Brain microvascular endothelial cell (primary cell): ENCODE measurements around the gene HM13.
A peak's percentile ranks its signal among the peaks of the same experiment; 100 is the strongest.
"Not testable (repeated sequence)": the region's sequence is repeated elsewhere in the genome, so short reads cannot be mapped to it uniquely, and the experiment has no call there.

Experiments
- DNase-seq: peaks from one replicate; pipeline ENCODE4 v3.0.0-alpha.2; 2020
- H3K27ac ChIP-seq: fragments of 250-450 bp; sonication (Bioruptor Pico); 2 replicates; pipeline ENCODE4 v1.5.1; 2020; ENCODE audit warnings: mild to moderate bottlenecking, moderate library complexity
- H3K27me3 ChIP-seq: fragments of 250-450 bp; sonication (Bioruptor Pico); replicated peaks from 2 replicates; pipeline ENCODE4 v1.5.1; 2020; ENCODE audit warnings: mild to moderate bottlenecking
- H3K36me3 ChIP-seq: fragments of 250-450 bp; sonication (Bioruptor Pico); replicated peaks from 2 replicates; pipeline ENCODE4 v1.5.1; 2020; ENCODE audit warnings: mild to moderate bottlenecking
- H3K4me3 ChIP-seq: 2 replicates; pipeline ENCODE4 v1.5.1; 2011; ENCODE audit warnings: low read depth, mild to moderate bottlenecking, control low read depth, low read length, moderate library complexity
- in situ Hi-C: cut with HindIII; loops from 2 replicates; pipeline ENCODE4 v1.10.0; 2017; ENCODE audit warnings: low sequenced_read_pairs, low pct_ligation_motif_present
- TF ChIP-seq, protein P1 (sequence below): IDR thresholded peaks from 2 replicates; pipeline ENCODE4 v1.5.1; 2011; ENCODE audit warnings: low read depth, mild to moderate bottlenecking, moderate library complexity, low read length, control low read depth, inconsistent platforms; ENCODE audit errors: missing control alignments

The HM13 gene, protein sequence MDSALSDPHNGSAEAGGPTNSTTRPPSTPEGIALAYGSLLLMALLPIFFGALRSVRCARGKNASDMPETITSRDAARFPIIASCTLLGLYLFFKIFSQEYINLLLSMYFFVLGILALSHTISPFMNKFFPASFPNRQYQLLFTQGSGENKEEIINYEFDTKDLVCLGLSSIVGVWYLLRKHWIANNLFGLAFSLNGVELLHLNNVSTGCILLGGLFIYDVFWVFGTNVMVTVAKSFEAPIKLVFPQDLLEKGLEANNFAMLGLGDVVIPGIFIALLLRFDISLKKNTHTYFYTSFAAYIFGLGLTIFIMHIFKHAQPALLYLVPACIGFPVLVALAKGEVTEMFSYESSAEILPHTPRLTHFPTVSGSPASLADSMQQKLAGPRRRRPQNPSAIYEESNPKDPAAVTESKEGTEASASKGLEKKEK

DNA sequence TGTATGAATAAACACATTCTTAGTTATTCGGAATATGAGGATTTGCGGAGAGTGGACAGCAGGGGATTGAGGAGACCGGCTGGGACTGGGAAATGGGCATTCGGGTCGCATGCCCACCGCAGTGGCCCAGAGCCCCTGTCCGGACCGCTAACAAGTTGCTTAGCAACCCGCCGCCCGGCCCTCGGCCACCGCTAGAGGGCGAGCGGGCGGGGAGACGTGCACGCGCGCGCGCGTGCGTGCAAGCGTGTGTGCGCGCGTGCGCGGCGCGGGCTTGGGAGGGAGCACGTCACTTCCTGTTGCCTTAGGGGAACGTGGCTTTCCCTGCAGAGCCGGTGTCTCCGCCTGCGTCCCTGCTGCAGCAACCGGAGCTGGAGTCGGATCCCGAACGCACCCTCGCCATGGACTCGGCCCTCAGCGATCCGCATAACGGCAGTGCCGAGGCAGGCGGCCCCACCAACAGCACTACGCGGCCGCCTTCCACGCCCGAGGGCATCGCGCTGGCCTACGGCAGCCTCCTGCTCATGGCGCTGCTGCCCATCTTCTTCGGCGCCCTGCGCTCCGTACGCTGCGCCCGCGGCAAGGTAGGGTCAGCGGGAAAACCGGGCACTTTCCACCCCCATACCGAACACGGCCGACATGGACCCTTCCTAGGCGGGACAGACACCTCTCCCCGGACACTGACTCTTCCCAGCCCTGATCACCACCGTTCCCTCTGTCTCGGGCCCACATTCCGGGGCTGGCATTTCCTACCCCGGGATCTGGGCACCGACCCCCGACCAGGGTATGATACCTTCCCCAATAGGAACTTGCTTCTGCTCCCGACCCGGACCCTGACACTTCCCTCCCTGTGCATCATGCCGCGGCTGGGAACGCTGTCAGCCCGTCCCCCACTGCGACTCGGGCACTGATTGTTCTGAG lies at the start of gene HM13:
HM13 (plus strand) TSS at position 289 of the 918 bp plus-strand sequence; CDS start at position 399, 110 bp downstream.
- Histone ChIP-seq H3K4me3 (peak within 1 kb of the TSS; percentile 100), H3K27me3 (no peaks in the 10 kb centered on the region), H3K36me3 (peaks cover 5% of the 10 kb centered on the region), H3K27ac (peak within 1 kb of the TSS; percentile 66)
- TF ChIP-seq, protein P1, sequence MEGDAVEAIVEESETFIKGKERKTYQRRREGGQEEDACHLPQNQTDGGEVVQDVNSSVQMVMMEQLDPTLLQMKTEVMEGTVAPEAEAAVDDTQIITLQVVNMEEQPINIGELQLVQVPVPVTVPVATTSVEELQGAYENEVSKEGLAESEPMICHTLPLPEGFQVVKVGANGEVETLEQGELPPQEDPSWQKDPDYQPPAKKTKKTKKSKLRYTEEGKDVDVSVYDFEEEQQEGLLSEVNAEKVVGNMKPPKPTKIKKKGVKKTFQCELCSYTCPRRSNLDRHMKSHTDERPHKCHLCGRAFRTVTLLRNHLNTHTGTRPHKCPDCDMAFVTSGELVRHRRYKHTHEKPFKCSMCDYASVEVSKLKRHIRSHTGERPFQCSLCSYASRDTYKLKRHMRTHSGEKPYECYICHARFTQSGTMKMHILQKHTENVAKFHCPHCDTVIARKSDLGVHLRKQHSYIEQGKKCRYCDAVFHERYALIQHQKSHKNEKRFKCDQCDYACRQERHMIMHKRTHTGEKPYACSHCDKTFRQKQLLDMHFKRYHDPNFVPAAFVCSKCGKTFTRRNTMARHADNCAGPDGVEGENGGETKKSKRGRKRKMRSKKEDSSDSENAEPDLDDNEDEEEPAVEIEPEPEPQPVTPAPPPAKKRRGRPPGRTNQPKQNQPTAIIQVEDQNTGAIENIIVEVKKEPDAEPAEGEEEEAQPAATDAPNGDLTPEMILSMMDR, result peak; percentile 75
- peak; percentile 85 for DNase-seq
- in situ Hi-C loops, result no loop called here

DNA sequence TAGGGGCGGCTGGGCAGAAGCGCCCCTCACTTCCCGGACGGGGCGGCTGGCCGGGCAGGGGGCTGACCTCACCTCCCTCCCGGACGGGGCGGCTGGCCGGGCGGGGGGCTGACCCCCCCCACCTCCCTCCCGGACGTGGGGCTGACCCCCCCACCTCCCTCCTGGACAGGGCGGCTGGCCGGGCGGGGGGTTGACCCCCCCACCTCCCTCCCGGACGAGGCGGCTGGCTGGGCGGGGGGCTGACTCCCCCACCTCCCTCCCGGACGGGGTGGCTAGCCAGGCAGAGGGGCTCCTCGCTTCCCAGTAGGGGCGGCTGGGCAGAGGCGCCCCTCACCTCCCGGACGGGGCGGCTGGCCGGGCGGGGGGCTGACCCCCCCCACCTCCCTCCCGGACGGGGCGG lies 43.3 kb upstream of the HM13 start:
- H3K27ac ChIP-seq, in situ Hi-C loops, H3K4me3 ChIP-seq, DNase-seq, H3K27me3 ChIP-seq, H3K36me3 ChIP-seq: not testable (repeated sequence)

DNA sequence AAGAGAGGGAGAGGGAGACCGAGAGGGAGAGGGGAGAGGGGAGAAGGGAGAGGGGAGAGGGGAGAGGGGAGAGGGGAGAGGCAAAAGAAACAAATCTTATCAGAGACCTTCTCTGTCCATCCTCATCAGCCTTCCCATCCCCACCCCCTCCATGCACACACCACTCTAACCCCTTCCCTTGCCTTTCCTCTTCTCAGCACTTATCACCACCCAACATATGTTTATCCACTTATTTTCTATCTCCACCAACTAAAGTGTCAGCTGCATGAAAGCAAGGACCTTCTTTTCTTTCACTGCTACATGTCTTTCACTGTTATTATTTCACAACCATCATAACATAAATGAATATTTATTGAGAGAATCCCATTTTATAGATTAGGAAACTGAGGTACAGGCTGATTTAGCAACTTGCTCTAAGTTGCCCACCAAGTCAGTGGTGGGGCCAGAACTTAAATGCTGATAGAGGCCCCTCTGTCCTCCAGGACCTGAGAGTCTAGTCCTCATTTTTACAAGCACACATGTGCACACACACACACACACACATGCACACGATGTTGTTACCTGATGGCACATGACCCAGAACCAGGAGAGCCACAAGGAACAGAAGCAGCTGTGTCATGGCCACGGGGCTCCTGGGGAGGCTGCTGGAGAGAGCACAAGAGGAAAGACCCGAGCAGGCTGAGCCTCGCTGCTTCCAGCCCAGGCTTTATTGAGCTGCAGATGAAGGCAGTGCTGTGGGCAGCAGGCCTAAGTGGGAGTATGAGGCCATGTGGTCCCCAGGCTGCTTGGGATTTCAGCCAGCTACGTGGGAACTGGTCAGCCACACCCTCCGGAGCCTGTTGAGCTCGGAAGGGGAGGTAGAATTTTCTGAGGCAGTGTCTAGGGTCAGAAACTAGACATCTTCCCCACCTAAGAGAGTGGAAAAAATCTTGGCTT lies 41.6 kb upstream of the HM13 start:
- H3K4me3 ChIP-seq, result no peak overlapping the region
- in situ Hi-C loops, result no loop called here
- TF ChIP-seq, protein P1, result no peak
- no peaks in the 10 kb centered on the region for H3K36me3 ChIP-seq
- DNase-seq, result no peak
- no peak overlapping the region for H3K27ac ChIP-seq
- peaks cover 10% of the 10 kb centered on the region for H3K27me3 ChIP-seq

DNA sequence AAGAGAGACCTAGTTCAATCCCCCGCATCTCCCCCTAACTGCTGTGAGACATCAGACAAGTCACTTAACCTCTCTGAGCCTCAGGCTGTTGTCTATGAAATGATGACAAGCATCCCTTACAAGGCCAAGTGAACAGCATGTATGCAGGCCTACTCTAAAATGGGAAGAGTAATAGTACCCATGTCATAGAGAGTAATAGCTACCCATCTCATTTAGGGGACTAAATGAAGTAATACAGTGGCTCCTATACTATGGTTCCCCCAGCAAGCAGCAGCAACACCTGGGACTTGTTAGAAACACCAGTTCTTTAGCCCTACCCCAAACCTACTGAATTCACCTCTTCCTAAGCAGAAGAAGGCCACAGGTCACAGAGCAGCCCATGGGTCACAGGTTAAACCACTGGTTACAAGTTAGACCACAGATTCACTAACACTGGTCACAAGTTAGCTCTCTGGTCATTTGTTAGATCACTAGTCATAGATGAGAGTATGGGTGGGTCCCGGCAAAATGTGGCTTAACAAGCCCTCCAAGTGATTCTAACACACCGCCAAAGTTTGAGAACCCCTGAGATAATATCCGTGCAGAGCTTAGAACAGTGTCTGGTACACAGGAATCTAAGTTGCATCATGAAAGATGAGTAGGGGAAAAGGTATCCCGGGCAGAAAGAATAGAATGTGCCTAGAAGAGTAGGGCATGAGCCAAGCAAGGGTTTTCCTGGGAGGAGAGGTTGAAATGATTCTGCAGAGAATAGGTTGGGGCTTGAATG lies 40.7 kb upstream of the HM13 start:
- Histone ChIP-seq H3K4me3 (no peak overlapping the region), H3K36me3 (no peaks in the 10 kb centered on the region), H3K27ac (no peak overlapping the region), H3K27me3 (peaks cover 10% of the 10 kb centered on the region)
- DNase-seq, result no peak
- TF ChIP-seq, protein P1, result no peak
- in situ Hi-C loops, result no loop called here

DNA sequence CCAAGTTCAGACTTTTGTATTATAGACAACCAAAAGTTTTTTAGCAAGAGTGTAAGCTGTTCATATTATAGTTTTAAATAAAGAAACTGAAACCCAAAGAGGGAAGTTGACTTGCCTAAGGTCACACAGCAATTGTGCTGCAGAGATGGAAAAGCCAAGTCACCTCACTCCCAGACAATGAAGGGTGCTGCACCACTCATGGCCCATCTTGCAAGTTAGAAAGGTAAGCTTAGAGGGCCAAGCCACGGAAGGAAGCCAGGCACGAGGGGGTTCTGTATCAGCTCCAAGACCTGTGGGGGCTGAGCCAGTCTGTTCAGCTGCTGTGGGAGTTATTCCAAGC lies 40.2 kb upstream of the HM13 start:
- in situ Hi-C loops, result no loop called here
- H3K36me3 ChIP-seq, result no peaks in the 10 kb centered on the region
- TF ChIP-seq, protein P1, result no peak

More for the DNA sequence above, 40.2 kb upstream of the HM13 start:
- H3K4me3 ChIP-seq, result no peak overlapping the region
- no peak overlapping the region for H3K27ac ChIP-seq
- no peak for DNase-seq
- peaks cover 10% of the 10 kb centered on the region for H3K27me3 ChIP-seq
